Pancreas (tissue), 10 donors: ENCODE results near the gene OLFM1. TPM values are rescaled to one million over a fixed set of nuclear protein-coding genes. Genes with fewer than 3 reads are reported as not detected.
"Not testable (repeated sequence)": the region's sequence is repeated elsewhere in the genome, so short reads cannot be mapped to it uniquely, and the experiment has no call there.

Source experiments
- ATAC-seq, 4 donors: fragments of 200-7000 bp; cut with Tn5 transposase; one replicate each; pipeline versions ENCODE4 v1.8.0 to v1.9.1; 2020; ENCODE audit warnings: mild to moderate bottlenecking in 4 of 4, moderate library complexity in 4 of 4
- DNase-seq, 6 donors: peaks; one replicate each; pipeline ENCODE4 v3.0.0-alpha.2; 2020
- FAIRE-seq: peaks from 2 replicates; lab custom pipeline; 2012; peaks lifted over from hg19 to GRCh38; lab: Jason Lieb, UNC
- H3K27ac ChIP-seq, 4 donors: fragments of 200-600 bp; sonication (generic); 1 replicate in 3 of 4; 2 replicates in 1 of 4; pipeline versions ENCODE4 v1.5.0 to v1.8.0; 2020
- H3K27me3 ChIP-seq, 4 donors: fragments of 200-600 bp; one replicate each; pipeline ENCODE4 v1.8.0; 2021
- H3K36me3 ChIP-seq, 3 donors: fragments of 200-600 bp; sonication (generic) in 1 of 3; one replicate each; pipeline versions ENCODE4 v1.5.0 to v1.8.0; 2020 to 2021
- H3K4me1 ChIP-seq, 3 donors: fragments of 200-600 bp; one replicate each; pipeline ENCODE4 v1.8.0; 2021
- H3K4me3 ChIP-seq, 4 donors: fragments of 200-600 bp; sonication (generic) in 2 of 4; one replicate each; pipeline versions ENCODE4 v1.5.0 to v1.8.0; 2020 to 2021
- H3K9me3 ChIP-seq, 4 donors: fragments of 200-600 bp; one replicate each; pipeline ENCODE4 v1.8.0; 2021
- CTCF ChIP-seq, 4 donors: fragments of 200-600 bp; sonication (generic) in 3 of 4; IDR thresholded peaks; one replicate each; pipeline versions ENCODE4 v1.5.0 to v1.8.0; 2021; ENCODE audit warnings: antibody characterized with exemption in 4 of 4
- WGBS, 2 donors: extraction: QIAGEN DNeasy Blood & Tissue Kit; methylation state at CpG; one replicate each; pipeline ENCODE4 v1.1.7; 2013; 5-methylcytosine and 5-hydroxymethylcytosine counted together
- intact Hi-C, 3 donors: fragments of 100-400 bp; cut with DNase I; formaldehyde crosslinking; loops; one replicate each; pipeline versions ENCODE4 v1.11.1 to v1.14.2; 2022
- polyA plus RNA-seq, 2 donors: library from polyadenylated mRNA; stranded (reverse); fragments of 200-250 nt; gene quantifications; one replicate each; pipeline ENCODE4 v1.2.3, GENCODE V29; 2013
- total RNA-seq, 6 donors: library from RNA; stranded (reverse); fragmentation: NEBNext Ultra II Directional in 4 of 6; extraction: Animal tissue kit (Norgen Biotek cat#: 25700) in 4 of 6; gene quantifications; one replicate each; pipeline versions ENCODE4 v1.2.1 to v1.2.4, GENCODE V29; 2021 to 2023
- donor health status: healthy with polysubstance abuse.
- donor health status: DM: no; HTN: no; CAD: no; lungs with moderate emphysema.
- donor health status: DM: no; HTN: no; CAD: no.
- donor health status: control.
- donor health status: control.
- donor health status: Bipolar disorder and iron deficiency.
- donor health status: DM: yes; HTN: yes; CAD: no.
- donor health status: DM: no; HTN: no; CAD: no.
- donor health status: DM: no; HTN: no; CAD: no.
- donor health status: DM: yes; HTN: yes; CAD: no.

OLFM1 gene
- total and polyA plus RNA-seq, 8 donors, result 5.9 to 14.1 (median 7.8) TPM

GRCh38 chr9:135109650-135110049, 22.2 kb downstream of the OLFM1 start:
- no peaks in the 10 kb centered on the region for H3K27me3 ChIP-seq
- H3K4me3 ChIP-seq, result no peak overlapping the region
- intact Hi-C loops, result no loop called here
- DNase-seq (peak in 1 of 6 donors; percentile 28), ATAC-seq (no peak), FAIRE-seq (no peak)
- no peak overlapping the region for H3K27ac ChIP-seq
- no peak for TF ChIP-seq CTCF (IDR thresholded peaks at IDR 0.05)
- no peaks in the 10 kb centered on the region for H3K9me3 ChIP-seq
- WGBS, 2 donors, result 70 to 77% methylated on average over 8 of the region's 8 CpGs
- no peaks in the 10 kb centered on the region for H3K36me3 ChIP-seq
- no peaks in the 10 kb centered on the region for H3K4me1 ChIP-seq

GRCh38 chr9:135110416-135110815, 22.9 kb downstream of the OLFM1 start:
- no peaks in the 10 kb centered on the region for H3K4me1 ChIP-seq
- TF ChIP-seq CTCF (IDR thresholded peaks at IDR 0.05), result no peak
- DNase-seq, result no peak
- H3K27me3 ChIP-seq, result no peaks in the 10 kb centered on the region
- no peaks in the 10 kb centered on the region for H3K36me3 ChIP-seq
- H3K9me3 ChIP-seq, result no peaks in the 10 kb centered on the region
- 71 to 81% methylated on average over 14 of the region's 14 CpGs for WGBS, 2 donors
- no peak for ATAC-seq
- FAIRE-seq, result no peak
- intact Hi-C loops, result no loop called here
- H3K27ac ChIP-seq, result no peak overlapping the region
- no peak overlapping the region for H3K4me3 ChIP-seq

GRCh38 chr9:135111600-135111999, 24.1 kb downstream of the OLFM1 start:
- FAIRE-seq, H3K4me1 ChIP-seq, H3K9me3 ChIP-seq, H3K27ac ChIP-seq, DNase-seq, H3K27me3 ChIP-seq, H3K36me3 ChIP-seq, intact Hi-C loops, ATAC-seq, H3K4me3 ChIP-seq: not testable (repeated sequence)
- 87 to 88% methylated on average over 12 of the region's 12 CpGs for WGBS, 2 donors

GRCh38 chr9:135116371-135116770, 28.9 kb downstream of the OLFM1 start:
- no peaks in the 10 kb centered on the region for H3K4me1 ChIP-seq
- intact Hi-C loops, result no loop called here
- ATAC-seq (no peak), FAIRE-seq (no peak), DNase-seq (no peak)
- no peak overlapping the region for H3K27ac ChIP-seq
- no peak for TF ChIP-seq CTCF (IDR thresholded peaks at IDR 0.05)
- no peaks in the 10 kb centered on the region for H3K27me3 ChIP-seq
- 90 to 94% methylated on average over 4 of the region's 4 CpGs for WGBS, 2 donors
- H3K36me3 ChIP-seq, result no peaks in the 10 kb centered on the region
- H3K4me3 ChIP-seq, result no peak overlapping the region
- no peaks in the 10 kb centered on the region for H3K9me3 ChIP-seq

GRCh38 chr9:135116881-135117280, 29.4 kb downstream of the OLFM1 start:
- 91 to 93% methylated on average over 9 of the region's 9 CpGs for WGBS, 2 donors
- Histone ChIP-seq H3K27me3 (no peaks in the 10 kb centered on the region), H3K36me3 (no peaks in the 10 kb centered on the region), H3K4me3 (no peak overlapping the region), H3K4me1 (no peaks in the 10 kb centered on the region), H3K27ac (no peak overlapping the region), H3K9me3 (no peaks in the 10 kb centered on the region)
- intact Hi-C loops, result no loop called here
- TF ChIP-seq CTCF (IDR thresholded peaks at IDR 0.05), result no peak
- DNase-seq, result peak in 2 of 6 donors; percentile 3 to 4
- ATAC-seq, result no peak
- FAIRE-seq, result no peak
